ENCODE data around the gene TMEM178B. TPM values are rescaled to one million over a fixed set of nuclear protein-coding genes. Genes with fewer than 3 reads are reported as not detected.
"Not testable (repeated sequence)": the region's sequence is repeated elsewhere in the genome, so short reads cannot be mapped to it uniquely, and the experiment has no call there.

Gene TMEM178B
- total RNA-seq, 2 donors from 2014 or later: 0.92 to 0.95 TPM

DNA sequence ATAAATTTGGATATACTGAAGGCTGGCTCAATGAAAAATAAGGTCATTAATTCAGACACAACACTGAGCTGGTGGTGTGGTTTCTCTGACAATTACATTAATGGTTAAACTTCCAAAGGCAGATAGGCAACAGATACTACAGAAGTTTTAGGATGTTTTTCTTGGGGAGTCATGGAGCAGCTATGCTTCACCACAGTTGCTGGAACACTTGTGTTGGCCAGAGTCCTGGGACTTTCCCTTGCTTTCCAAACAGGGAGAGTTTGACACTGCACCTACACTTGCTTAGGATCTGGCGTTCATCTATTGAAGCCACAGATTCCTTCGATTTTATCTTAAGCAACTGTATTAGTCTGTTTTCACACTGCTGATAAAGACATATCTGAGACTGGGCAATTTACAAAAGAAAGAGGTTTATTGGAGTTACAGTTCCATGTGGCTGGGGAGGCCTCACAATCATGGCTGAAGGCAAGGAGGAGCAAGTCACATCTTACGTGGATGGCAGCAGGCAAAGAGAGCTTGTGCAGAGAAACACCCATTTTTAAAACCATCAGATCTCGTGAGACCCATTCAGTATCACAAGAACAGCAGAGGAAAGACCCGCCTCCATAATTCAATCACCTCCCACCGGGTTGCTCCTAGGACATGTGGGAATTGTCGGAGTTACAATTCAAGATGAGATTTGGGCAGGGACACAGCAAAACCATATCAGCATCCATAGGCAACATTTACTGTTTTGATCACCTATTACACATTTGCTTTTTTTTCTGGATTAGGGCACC, 27.8 kb upstream of the TMEM178B start:
- H3K36me3 ChIP-seq: no peaks in the 10 kb centered on the region
- H3K4me3 ChIP-seq: no peak overlapping the region
- no peak overlapping the region for H3K27ac ChIP-seq
- no peaks in the 10 kb centered on the region for H3K27me3 ChIP-seq (replicated peaks; ENCODE audit: insufficient read depth)
- TF ChIP-seq, protein P1, sequence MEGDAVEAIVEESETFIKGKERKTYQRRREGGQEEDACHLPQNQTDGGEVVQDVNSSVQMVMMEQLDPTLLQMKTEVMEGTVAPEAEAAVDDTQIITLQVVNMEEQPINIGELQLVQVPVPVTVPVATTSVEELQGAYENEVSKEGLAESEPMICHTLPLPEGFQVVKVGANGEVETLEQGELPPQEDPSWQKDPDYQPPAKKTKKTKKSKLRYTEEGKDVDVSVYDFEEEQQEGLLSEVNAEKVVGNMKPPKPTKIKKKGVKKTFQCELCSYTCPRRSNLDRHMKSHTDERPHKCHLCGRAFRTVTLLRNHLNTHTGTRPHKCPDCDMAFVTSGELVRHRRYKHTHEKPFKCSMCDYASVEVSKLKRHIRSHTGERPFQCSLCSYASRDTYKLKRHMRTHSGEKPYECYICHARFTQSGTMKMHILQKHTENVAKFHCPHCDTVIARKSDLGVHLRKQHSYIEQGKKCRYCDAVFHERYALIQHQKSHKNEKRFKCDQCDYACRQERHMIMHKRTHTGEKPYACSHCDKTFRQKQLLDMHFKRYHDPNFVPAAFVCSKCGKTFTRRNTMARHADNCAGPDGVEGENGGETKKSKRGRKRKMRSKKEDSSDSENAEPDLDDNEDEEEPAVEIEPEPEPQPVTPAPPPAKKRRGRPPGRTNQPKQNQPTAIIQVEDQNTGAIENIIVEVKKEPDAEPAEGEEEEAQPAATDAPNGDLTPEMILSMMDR (IDR thresholded peaks at IDR 0.05): no peak
- DNase-seq (ENCODE audit: low spot score): no peak
- H3K4me1 ChIP-seq (ENCODE audit: control insufficient read depth in 1 of 2, low read depth in 2 of 2): no peaks in the 10 kb centered on the region
- ATAC-seq (ENCODE audit: insufficient number of reproducible peaks, low FRiP score, low read depth): no peak
- H3K9me3 ChIP-seq: no peaks in the 10 kb centered on the region

GRCh38 chr7:141053626-141054025, 20.2 kb upstream of the TMEM178B start:
- H3K36me3 ChIP-seq: no peaks in the 10 kb centered on the region
- H3K4me1 ChIP-seq (ENCODE audit: control insufficient read depth in 1 of 2, low read depth in 2 of 2): no peaks in the 10 kb centered on the region
- H3K27me3 ChIP-seq (replicated peaks; ENCODE audit: insufficient read depth): no peaks in the 10 kb centered on the region
- ATAC-seq (ENCODE audit: insufficient number of reproducible peaks, low FRiP score, low read depth): no peak
- TF ChIP-seq, protein P1 (IDR thresholded peaks at IDR 0.05): no peak
- H3K27ac ChIP-seq: no peak overlapping the region
- no peak overlapping the region for H3K4me3 ChIP-seq
- no peaks in the 10 kb centered on the region for H3K9me3 ChIP-seq
- no peak for DNase-seq (ENCODE audit: low spot score)

GRCh38 chr7:141055146-141055545, 18.7 kb upstream of the TMEM178B start:
- Histone ChIP-seq H3K4me1 (ENCODE audit: control insufficient read depth in 1 of 2, low read depth in 2 of 2) (no peaks in the 10 kb centered on the region), H3K36me3 (no peaks in the 10 kb centered on the region), H3K27ac (no peak overlapping the region), H3K9me3 (no peaks in the 10 kb centered on the region), H3K4me3 (no peak overlapping the region), H3K27me3 (replicated peaks; ENCODE audit: insufficient read depth) (no peaks in the 10 kb centered on the region)
- no peak for DNase-seq (ENCODE audit: low spot score)
- TF ChIP-seq, protein P1 (IDR thresholded peaks at IDR 0.05): no peak
- no peak for ATAC-seq (ENCODE audit: insufficient number of reproducible peaks, low FRiP score, low read depth)

GRCh38 chr7:141057788-141058187, 16.1 kb upstream of the TMEM178B start:
- TF ChIP-seq, protein P1 (IDR thresholded peaks at IDR 0.05): no peak
- Histone ChIP-seq H3K9me3 (no peaks in the 10 kb centered on the region), H3K4me3 (no peak overlapping the region), H3K4me1 (ENCODE audit: control insufficient read depth in 1 of 2, low read depth in 2 of 2) (no peaks in the 10 kb centered on the region), H3K27me3 (replicated peaks; ENCODE audit: insufficient read depth) (no peaks in the 10 kb centered on the region), H3K27ac (no peak overlapping the region), H3K36me3 (no peaks in the 10 kb centered on the region)
- no peak for ATAC-seq (ENCODE audit: insufficient number of reproducible peaks, low FRiP score, low read depth)
- no peak for DNase-seq (ENCODE audit: low spot score)

GRCh38 chr7:141067856-141068255, 6.0 kb upstream of the TMEM178B start:
- H3K4me3 ChIP-seq; DNase-seq (ENCODE audit: low spot score); H3K27me3 ChIP-seq (replicated peaks; ENCODE audit: insufficient read depth); H3K27ac ChIP-seq; ATAC-seq (ENCODE audit: insufficient number of reproducible peaks, low FRiP score, low read depth); H3K9me3 ChIP-seq; H3K36me3 ChIP-seq: not testable (repeated sequence)
- peaks cover 4 to 18% of the 10 kb centered on the region in 2 donors for H3K4me1 ChIP-seq (ENCODE audit: control insufficient read depth in 1 of 2, low read depth in 2 of 2)
